Tongue (tissue), 2 donors: ENCODE results near the gene EFHC1. TPM values are rescaled to one million over a fixed set of nuclear protein-coding genes. Genes with fewer than 3 reads are reported as not detected.

Experiments
- DNase-seq: peaks from one replicate; pipeline ENCODE4 v3.0.0-alpha.2; 2015
- total RNA-seq: library from RNA; depleted of rRNA; stranded (reverse); fragments of >200 nt; gene quantifications from one replicate; pipeline ENCODE4 v1.2.3, GENCODE V29; 2014

Gene EFHC1
- total RNA-seq, 1 donor from 2014 or later, result 26.7 TPM

GRCh38 chr6:52539607-52540006, 119.5 kb downstream of the EFHC1 start:
- no peak for DNase-seq

- DNase-seq, result no peak
These were observed 120.3 kb downstream of the EFHC1 start for GRCh38 chr6:52540286-52540902.

- no peak for DNase-seq
These were observed 121.0 kb downstream of the EFHC1 start for GRCh38 chr6:52541135-52541534.

- no peak for DNase-seq
These were observed 123.1 kb downstream of the EFHC1 start for GRCh38 chr6:52543262-52543661.

GRCh38 chr6:52543729-52544601, 123.8 kb downstream of the EFHC1 start:
- no peak for DNase-seq

GRCh38 chr6:52544602-52545405, 124.7 kb downstream of the EFHC1 start:
- no peak for DNase-seq

GRCh38 chr6:52545406-52546119, 125.4 kb downstream of the EFHC1 start:
- DNase-seq, result no peak

- no peak for DNase-seq
These were observed 126.0 kb downstream of the EFHC1 start for GRCh38 chr6:52546192-52546591.

- DNase-seq, result no peak
These were observed 126.5 kb downstream of the EFHC1 start for GRCh38 chr6:52546678-52547077.

- DNase-seq, result no peak
These were observed 127.7 kb downstream of the EFHC1 start for GRCh38 chr6:52547647-52548352.

GRCh38 chr6:52548353-52548713, 128.2 kb downstream of the EFHC1 start:
- peak; percentile 20 for DNase-seq

GRCh38 chr6:52548999-52549398, 128.9 kb downstream of the EFHC1 start:
- no peak for DNase-seq

- DNase-seq, result no peak
These were observed 129.3 kb downstream of the EFHC1 start for GRCh38 chr6:52549428-52549827.

GRCh38 chr6:52550014-52550575, 130.0 kb downstream of the EFHC1 start:
- no peak for DNase-seq

- no peak for DNase-seq
These were observed 130.7 kb downstream of the EFHC1 start for GRCh38 chr6:52550870-52551269.

- DNase-seq, result peak; percentile 92
These were observed 131.5 kb downstream of the EFHC1 start for GRCh38 chr6:52551483-52552277.

- peak; percentile 48 for DNase-seq
These were observed 132.1 kb downstream of the EFHC1 start for GRCh38 chr6:52552278-52552643.

- DNase-seq, result no peak
These were observed 133.0 kb downstream of the EFHC1 start for GRCh38 chr6:52553158-52553557.

- no peak for DNase-seq
These were observed 133.6 kb downstream of the EFHC1 start for GRCh38 chr6:52553719-52554118.

- no peak for DNase-seq
These were observed 134.6 kb downstream of the EFHC1 start for GRCh38 chr6:52554684-52555280.
